Retinal pigment epithelial cell (primary cell): Measurements from ENCODE around the gene BNIP2.
A peak's percentile ranks its signal among the peaks of the same experiment; 100 is the strongest.

Experiments used
- DNase-seq: peaks from one replicate; pipeline ENCODE4 v3.0.0-alpha.2; 2010; ENCODE audit warnings: low read depth
- H3K4me3 ChIP-seq: 2 replicates; pipeline ENCODE4 v1.5.1; 2011; ENCODE audit warnings: mild to moderate bottlenecking, low read length, control low read depth, moderate library complexity
- CTCF ChIP-seq: conservative IDR thresholded peaks from 2 replicates; pipeline ENCODE4 v1.5.1; 2011; ENCODE audit warnings: low read depth, low read length, control low read depth, inconsistent platforms

The BNIP2 gene

GRCh38 chr15:59676565-59676964, 12.6 kb downstream of the BNIP2 start:
- TF ChIP-seq CTCF: no peak
- no peak overlapping the region for H3K4me3 ChIP-seq
- DNase-seq: no peak

GRCh38 chr15:59674361-59674877, 14.7 kb downstream of the BNIP2 start:
- TF ChIP-seq CTCF: no peak
- DNase-seq: no peak
- no peak overlapping the region for H3K4me3 ChIP-seq

- DNase-seq: no peak
- H3K4me3 ChIP-seq: no peak overlapping the region
- TF ChIP-seq CTCF: no peak
Measured at GRCh38 chr15:59668556-59668955, 20.6 kb downstream of the BNIP2 start.

GRCh38 chr15:59662260-59662659, 26.9 kb downstream of the BNIP2 start:
- no peak for DNase-seq
- TF ChIP-seq CTCF: no peak
- H3K4me3 ChIP-seq: no peak overlapping the region

GRCh38 chr15:59659366-59659765, 29.8 kb downstream of the BNIP2 start:
- no peak for DNase-seq
- H3K4me3 ChIP-seq: no peak overlapping the region
- no peak for TF ChIP-seq CTCF

- DNase-seq: no peak
- H3K4me3 ChIP-seq: peak overlapping the region; percentile 35
- TF ChIP-seq CTCF: no peak
Measured at GRCh38 chr15:59657635-59658125, 31.4 kb downstream of the BNIP2 start.

GRCh38 chr15:59656897-59657634, 32.1 kb downstream of the BNIP2 start, which contains the start of gene GTF2A2:
GTF2A2 (minus strand) TSS chr15:59657515; CDS start chr15:59652277, 5,238 bp downstream.
- peak within 1 kb of the TSS; percentile 86 for H3K4me3 ChIP-seq
- no peak for TF ChIP-seq CTCF
- peak; percentile 89 for DNase-seq
